AG04449 (cell line): ENCODE data around the gene RBM19.

Source experiments
- CTCF ChIA-PET: fragments of 350-600 bp; formaldehyde crosslinking; extraction: SDS; loops from one replicate; lab custom pipeline; 2021; ENCODE audit warnings: antibody characterized with exemption; lab: Yijun Ruan, JAX
- POLR2A ChIA-PET: fragments of 400-600, 350-600 bp; formaldehyde crosslinking; extraction: SDS; loops from one replicate; lab custom pipeline; 2020; ENCODE audit warnings: antibody characterized with exemption, inconsistent platforms; lab: Yijun Ruan, JAX
- DNase-seq: peaks from one replicate; pipeline ENCODE4 v3.0.0-alpha.2; 2010; ENCODE audit warnings: low read depth, low spot score
- H3K4me3 ChIP-seq: 2 replicates; pipeline ENCODE4 v1.5.1; 2011; ENCODE audit warnings: low read depth, mild to moderate bottlenecking, control low read depth, low read length
- TF ChIP-seq, protein P1 (sequence below): IDR thresholded peaks from one replicate; pipeline ENCODE4 v1.5.1; 2011; ENCODE audit warnings: mild to moderate bottlenecking, moderate library complexity, low read length, control low read depth, inconsistent platforms; ENCODE audit not compliant: insufficient read depth; ENCODE audit errors: missing control alignments

RBM19 gene

DNA sequence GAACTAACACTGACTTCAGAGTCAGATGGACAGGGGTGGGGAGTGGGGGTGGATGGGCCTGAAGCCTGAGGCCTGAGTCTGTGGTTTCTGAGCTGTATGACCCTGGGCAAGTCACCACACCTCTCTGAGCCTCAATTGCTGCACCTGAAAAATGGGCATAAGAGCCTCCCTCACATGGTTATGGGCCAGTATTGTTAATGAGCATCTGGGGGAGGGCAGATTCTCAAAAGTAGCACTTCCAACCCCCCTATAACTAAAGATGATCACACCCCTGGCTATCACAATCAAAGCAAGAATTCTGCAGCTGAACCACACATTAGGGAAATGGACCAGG lies 168.6 kb downstream of the RBM19 start:
- ChIA-PET CTCF (no interaction called here), POLR2A (no interaction called here)
- TF ChIP-seq, protein P1, sequence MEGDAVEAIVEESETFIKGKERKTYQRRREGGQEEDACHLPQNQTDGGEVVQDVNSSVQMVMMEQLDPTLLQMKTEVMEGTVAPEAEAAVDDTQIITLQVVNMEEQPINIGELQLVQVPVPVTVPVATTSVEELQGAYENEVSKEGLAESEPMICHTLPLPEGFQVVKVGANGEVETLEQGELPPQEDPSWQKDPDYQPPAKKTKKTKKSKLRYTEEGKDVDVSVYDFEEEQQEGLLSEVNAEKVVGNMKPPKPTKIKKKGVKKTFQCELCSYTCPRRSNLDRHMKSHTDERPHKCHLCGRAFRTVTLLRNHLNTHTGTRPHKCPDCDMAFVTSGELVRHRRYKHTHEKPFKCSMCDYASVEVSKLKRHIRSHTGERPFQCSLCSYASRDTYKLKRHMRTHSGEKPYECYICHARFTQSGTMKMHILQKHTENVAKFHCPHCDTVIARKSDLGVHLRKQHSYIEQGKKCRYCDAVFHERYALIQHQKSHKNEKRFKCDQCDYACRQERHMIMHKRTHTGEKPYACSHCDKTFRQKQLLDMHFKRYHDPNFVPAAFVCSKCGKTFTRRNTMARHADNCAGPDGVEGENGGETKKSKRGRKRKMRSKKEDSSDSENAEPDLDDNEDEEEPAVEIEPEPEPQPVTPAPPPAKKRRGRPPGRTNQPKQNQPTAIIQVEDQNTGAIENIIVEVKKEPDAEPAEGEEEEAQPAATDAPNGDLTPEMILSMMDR, result no peak
- DNase-seq, result no peak
- H3K4me3 ChIP-seq, result no peak overlapping the region

DNA sequence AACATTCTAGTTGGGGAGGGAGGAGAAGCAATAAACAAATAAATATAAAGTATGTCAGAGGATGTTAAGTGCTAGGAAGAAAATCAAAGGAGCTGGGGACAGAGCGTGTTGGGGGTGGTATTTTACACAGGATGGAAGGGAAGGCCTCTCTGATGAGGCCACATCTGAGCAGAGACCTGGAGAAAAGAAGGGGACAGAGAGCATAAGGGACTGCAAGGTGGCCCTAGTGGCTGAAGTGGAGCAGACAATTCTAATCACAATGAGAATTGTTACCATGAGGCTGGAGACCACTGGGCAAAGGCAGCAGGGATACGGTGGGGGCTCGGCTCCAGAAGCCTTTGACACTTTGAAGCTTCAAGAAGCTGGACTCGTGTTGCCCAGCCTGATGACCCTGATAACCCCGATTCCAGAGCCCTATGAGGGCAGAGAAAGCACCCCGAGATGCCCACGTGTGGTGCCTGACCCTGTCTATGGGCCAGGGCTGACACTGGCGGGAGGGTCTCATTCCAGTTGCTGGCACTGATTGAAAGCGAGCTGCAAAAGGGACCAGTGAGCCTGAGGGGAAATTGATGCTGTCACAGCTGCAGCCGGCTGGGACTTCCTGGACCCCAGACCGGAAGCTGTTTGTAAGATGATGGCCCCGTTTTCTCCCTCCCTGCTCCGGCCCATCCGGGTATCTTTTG lies 169.1 kb downstream of the RBM19 start:
- no peak for DNase-seq
- ChIA-PET CTCF (no interaction called here), POLR2A (no interaction called here)
- TF ChIP-seq, protein P1, result no peak
- no peak overlapping the region for H3K4me3 ChIP-seq

DNA sequence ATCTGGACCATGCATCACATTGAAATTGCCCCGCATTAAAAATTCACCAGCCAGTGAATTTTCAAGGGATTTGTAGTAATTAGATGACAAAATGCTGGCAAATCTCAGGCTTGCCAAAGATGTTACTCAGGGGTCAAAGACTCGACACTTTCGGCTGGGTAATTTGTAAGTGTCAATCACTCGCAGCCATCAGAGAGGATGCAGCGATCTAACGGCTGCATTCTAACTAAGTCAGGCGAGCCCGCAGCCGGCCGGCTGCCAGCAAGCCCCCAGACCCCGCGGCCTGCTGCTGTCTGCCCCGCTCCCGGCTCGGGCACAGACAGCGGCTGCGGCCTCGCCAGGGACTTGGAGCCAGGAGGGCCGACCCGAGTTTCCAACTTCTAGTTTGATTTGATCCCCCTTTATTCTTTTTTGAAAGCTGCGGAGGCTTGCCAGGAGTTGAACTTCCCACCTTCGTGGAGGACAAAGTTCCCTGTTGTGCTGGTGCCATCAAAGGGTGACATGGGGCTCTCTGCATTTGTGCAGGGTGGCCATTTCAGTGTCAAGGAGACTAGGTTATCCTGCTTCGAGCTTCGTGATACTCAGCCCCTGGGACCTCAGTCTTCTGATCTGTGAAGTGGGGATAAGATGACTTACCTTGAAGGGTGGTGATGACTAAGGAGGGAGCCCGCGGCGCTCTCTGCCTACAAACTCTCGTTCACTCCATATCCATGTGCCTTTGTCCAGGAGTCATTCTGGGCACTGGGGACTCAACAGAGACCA lies 169.9 kb downstream of the RBM19 start:
- no peak for DNase-seq
- CTCF ChIA-PET, result no interaction called here
- H3K4me3 ChIP-seq, result no peak overlapping the region
- TF ChIP-seq, protein P1, result no peak
- POLR2A ChIA-PET, result no interaction called here

DNA sequence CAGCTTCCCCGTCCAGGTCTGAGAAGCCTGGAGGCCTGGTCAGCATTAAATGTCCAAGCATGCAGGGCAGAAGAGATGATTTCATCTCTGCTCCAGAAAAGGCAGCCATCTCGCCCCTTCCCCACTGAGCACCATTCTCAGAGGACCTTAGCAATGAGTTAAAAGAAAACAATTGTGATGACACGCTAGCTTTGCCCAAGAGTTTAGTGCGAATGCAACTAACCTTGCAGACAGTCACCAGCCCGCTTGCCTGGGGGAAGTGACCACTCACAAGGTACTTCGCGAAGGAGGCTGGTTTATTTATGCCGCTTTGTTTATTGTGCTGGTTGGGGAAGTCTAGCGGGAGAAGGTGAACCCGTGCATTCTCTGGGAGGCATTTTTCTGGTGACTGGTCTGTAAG lies 170.7 kb downstream of the RBM19 start:
- TF ChIP-seq, protein P1, result no peak
- POLR2A ChIA-PET, result no interaction called here
- CTCF ChIA-PET, result no interaction called here
- DNase-seq, result no peak
- no peak overlapping the region for H3K4me3 ChIP-seq

DNA sequence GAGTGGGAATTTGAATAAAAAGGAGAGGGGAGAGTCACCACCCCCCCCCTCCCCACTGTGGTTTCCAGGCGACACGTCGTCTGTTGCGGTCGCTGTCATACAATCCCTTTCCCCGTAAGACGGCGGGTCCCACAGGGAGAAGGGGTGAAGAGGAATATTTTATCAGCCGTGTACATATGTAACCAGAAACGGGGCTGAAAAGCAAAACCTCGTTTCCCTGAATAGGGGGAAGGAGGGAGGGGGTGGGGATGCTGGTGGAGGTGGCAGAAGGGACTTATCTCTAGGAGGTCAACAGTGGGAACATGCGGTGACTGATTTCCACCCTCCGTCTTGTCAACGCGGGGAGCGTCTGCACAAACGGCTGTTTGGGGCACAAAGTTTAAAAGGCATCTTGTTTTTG lies 171.4 kb downstream of the RBM19 start:
- DNase-seq, result no peak
- CTCF ChIA-PET, result no interaction called here
- POLR2A ChIA-PET, result no interaction called here
- TF ChIP-seq, protein P1, result no peak
- H3K4me3 ChIP-seq, result no peak overlapping the region

DNA sequence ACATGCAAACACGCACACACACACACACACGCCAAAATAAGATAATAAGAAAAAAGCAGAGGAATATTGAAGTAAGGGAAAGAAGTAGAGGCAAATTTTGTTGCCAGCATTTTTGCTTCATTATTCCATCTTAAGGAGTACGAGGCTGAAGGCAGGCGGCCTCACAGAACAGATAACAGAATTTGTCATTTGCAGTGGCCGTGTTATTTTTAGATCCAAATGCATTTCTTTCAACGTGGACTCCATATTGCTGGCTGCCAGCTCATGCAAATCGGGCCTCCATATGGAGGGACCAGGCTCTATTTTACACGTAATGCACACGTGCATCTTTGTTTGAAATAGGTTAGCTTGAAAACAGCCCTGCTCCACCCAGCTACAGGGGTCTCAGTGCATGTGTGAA lies 172.9 kb downstream of the RBM19 start:
- H3K4me3 ChIP-seq, result no peak overlapping the region
- ChIA-PET CTCF (interaction anchor here (0.7 kb wide), 1 partner anchor 132 kb away, joined by 3 read pairs; no protein-coding TSS in a partner anchor), POLR2A (no interaction called here)
- DNase-seq, result no peak
- TF ChIP-seq, protein P1, result no peak
